Activated CD8-positive, alpha-beta T cell treated with anti-CD3 and anti-CD28 coated beads, Interleukin-2, amount 10 ng/mL, durations not matched to agents 7 days and 5 days (primary cell): ENCODE data around the gene DNAJB5. TPM values are rescaled to one million over a fixed set of nuclear protein-coding genes. Genes with fewer than 3 reads are reported as not detected.

Source experiments
- ATAC-seq: fragments of 150-1000 bp; cut with Tn5 transposase; one replicate; pipeline ENCODE4 v1.10.0; 2021; ENCODE audit warnings: moderate library complexity
- CTCF ChIA-PET: fragments of 350-600 bp; sonication (Branson Sonifier 250); formaldehyde crosslinking; loops from one replicate; lab custom pipeline; 2021; ENCODE audit warnings: antibody characterized with exemption; lab: Charles Lee
- POLR2A ChIA-PET: fragments of 350-600 bp; sonication (Branson Sonifier 250); formaldehyde crosslinking; loops from one replicate; lab custom pipeline; 2021; ENCODE audit warnings: antibody characterized with exemption; lab: Charles Lee
- DNase-seq: peaks from one replicate; pipeline ENCODE4 v3.0.0-alpha.2; 2020
- H3K27ac Mint-ChIP-seq: one replicate; pipeline ENCODE4 v1.8.0; 2021; ENCODE audit warnings: mild to moderate bottlenecking, mixed read lengths
- H3K27me3 Mint-ChIP-seq: one replicate; pipeline ENCODE4 v1.8.0; 2021; ENCODE audit warnings: low read depth, mixed read lengths
- H3K36me3 Mint-ChIP-seq: one replicate; pipeline ENCODE4 v1.8.0; 2021; ENCODE audit warnings: low read depth, mixed read lengths
- H3K4me1 Mint-ChIP-seq: one replicate; pipeline ENCODE4 v1.8.0; 2021; ENCODE audit warnings: low read depth, mixed read lengths
- H3K4me3 Mint-ChIP-seq: one replicate; pipeline ENCODE4 v1.8.0; 2021; ENCODE audit warnings: mild to moderate bottlenecking, mixed read lengths
- H3K9me3 Mint-ChIP-seq: one replicate; pipeline ENCODE4 v1.8.0; 2022; ENCODE audit warnings: mixed read lengths; ENCODE audit not compliant: insufficient read depth
- total RNA-seq, 2 experiments: library from RNA; stranded (reverse); gene quantifications; one replicate each; pipeline ENCODE4 v1.2.3, GENCODE V29; 2021

DNAJB5 gene
- total RNA-seq, 2 experiments from 2014 or later = 5.1 to 5.5 TPM

GRCh38 chr9:34962546-34962945 is 27.0 kb upstream of the DNAJB5 start:
- CTCF ChIA-PET = interaction anchor here (1.6 to 2.7 kb wide), 2 partner anchors 23 to 63 kb away, joined by 12 read pairs; no protein-coding TSS in a partner anchor
- no peak for ATAC-seq

GRCh38 chr9:34963552-34963951 is 26.0 kb upstream of the DNAJB5 start:
- ChIA-PET POLR2A (no interaction called here), CTCF (interaction anchor here (1.0 kb wide), 1 partner anchor 10 kb away, joined by 3 read pairs; no protein-coding TSS in a partner anchor)
- Mint-ChIP-seq H3K36me3 (no peaks in the 10 kb centered on the region), H3K4me1 (peaks cover 1% of the 10 kb centered on the region), H3K27ac (no peak overlapping the region), H3K27me3 (peaks cover 57% of the 10 kb centered on the region), H3K4me3 (no peak overlapping the region), H3K9me3 (no peaks in the 10 kb centered on the region)
- DNase-seq (no peak), ATAC-seq (no peak)

More at GRCh38 chr9:34962546-34962945, 27.0 kb upstream of the DNAJB5 start:
- DNase-seq = no peak
- Mint-ChIP-seq H3K4me1 (peaks cover 1% of the 10 kb centered on the region), H3K9me3 (no peaks in the 10 kb centered on the region), H3K4me3 (no peak overlapping the region), H3K27ac (no peak overlapping the region), H3K27me3 (peaks cover 54% of the 10 kb centered on the region), H3K36me3 (no peaks in the 10 kb centered on the region)
- POLR2A ChIA-PET = interaction anchor here (0.6 kb wide), 1 partner anchor 106 kb away, joined by 4 read pairs; no protein-coding TSS in a partner anchor

- POLR2A ChIA-PET = no interaction called here
- no peaks in the 10 kb centered on the region for H3K36me3 Mint-ChIP-seq
- H3K4me1 Mint-ChIP-seq = peaks cover 1% of the 10 kb centered on the region
- H3K9me3 Mint-ChIP-seq = no peaks in the 10 kb centered on the region
- peaks cover 52% of the 10 kb centered on the region for H3K27me3 Mint-ChIP-seq
- CTCF ChIA-PET = interaction anchor here (0.9 to 1.6 kb wide), 4 partner anchors 9 to 65 kb away, joined by 3 to 5 read pairs (median 3); no protein-coding TSS in a partner anchor
- DNase-seq (no peak), ATAC-seq (no peak)
- H3K4me3 Mint-ChIP-seq = no peak overlapping the region
- H3K27ac Mint-ChIP-seq = no peak overlapping the region
Observed at GRCh38 chr9:34964458-34964857, 25.1 kb upstream of the DNAJB5 start.

DNA sequence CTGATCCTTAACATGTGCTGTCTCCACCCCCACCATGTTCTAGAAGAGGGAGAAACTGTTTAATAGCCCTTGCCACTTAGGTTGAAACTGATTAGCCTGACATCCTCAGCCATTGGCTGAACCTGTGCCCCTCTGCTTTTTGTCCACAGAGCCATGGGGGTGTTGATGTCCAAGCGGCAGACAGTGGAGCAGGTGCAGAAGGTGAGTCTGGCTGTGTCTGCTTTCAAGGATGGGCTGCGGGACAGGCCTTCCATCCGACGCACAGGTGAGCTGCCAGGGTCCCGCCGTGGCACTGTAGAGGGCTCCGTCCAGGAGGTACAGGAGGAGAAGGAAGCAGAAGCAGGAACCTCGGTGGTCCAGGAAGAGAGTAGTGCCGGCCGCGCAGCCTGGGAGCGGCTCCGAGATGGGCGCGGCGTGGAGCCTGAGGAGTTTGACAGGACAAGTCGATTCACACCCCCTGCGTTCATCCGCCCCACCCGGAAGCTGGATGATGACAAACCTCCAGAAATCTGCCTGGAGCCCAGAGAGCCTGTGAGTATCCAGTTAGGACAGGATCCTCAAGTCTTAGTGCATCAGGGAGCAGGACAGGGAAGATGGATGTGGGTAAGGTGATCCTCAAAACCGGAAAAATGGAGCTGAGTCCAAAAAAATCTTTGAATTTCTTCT is 18.3 kb upstream of the DNAJB5 start:
- Mint-ChIP-seq H3K27ac (no peak overlapping the region), H3K4me1 (no peaks in the 10 kb centered on the region), H3K27me3 (peaks cover 15% of the 10 kb centered on the region), H3K4me3 (no peak overlapping the region), H3K9me3 (no peaks in the 10 kb centered on the region), H3K36me3 (no peaks in the 10 kb centered on the region)
- POLR2A ChIA-PET = no interaction called here
- no peak for DNase-seq
- no peak for ATAC-seq
- CTCF ChIA-PET = no interaction called here

GRCh38 chr9:34974664-34975063 is 14.9 kb upstream of the DNAJB5 start:
- ATAC-seq = no peak
- Mint-ChIP-seq H3K9me3 (no peaks in the 10 kb centered on the region), H3K27ac (no peak overlapping the region), H3K4me1 (no peaks in the 10 kb centered on the region), H3K4me3 (no peak overlapping the region), H3K27me3 (peaks cover 3% of the 10 kb centered on the region), H3K36me3 (no peaks in the 10 kb centered on the region)
- POLR2A ChIA-PET = no interaction called here
- CTCF ChIA-PET = no interaction called here
- no peak for DNase-seq

DNA sequence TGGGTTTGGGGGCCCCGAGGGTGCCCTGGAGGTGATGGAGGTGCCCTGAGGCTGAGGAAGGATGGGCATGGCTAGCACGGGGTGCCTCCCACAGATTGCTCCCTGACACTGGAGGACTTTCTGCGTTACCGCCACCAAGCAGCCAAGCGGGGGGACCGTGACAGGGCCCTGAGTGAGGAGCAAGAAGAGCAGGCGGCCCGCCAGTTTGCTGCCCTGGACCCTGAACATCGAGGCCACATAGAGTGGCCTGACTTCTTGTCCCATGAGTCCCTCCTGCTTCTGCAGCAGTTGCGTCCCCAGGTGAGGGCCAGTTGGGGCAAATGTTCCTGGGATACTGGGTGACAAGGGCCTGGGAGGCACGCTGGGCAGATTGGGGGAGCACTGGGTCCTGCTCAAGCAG is 13.1 kb upstream of the DNAJB5 start:
- POLR2A ChIA-PET = no interaction called here
- ATAC-seq (no peak), DNase-seq (no peak)
- peaks cover 6% of the 10 kb centered on the region for H3K4me1 Mint-ChIP-seq
- peaks cover 3% of the 10 kb centered on the region for H3K27me3 Mint-ChIP-seq
- no peaks in the 10 kb centered on the region for H3K36me3 Mint-ChIP-seq
- CTCF ChIA-PET = no interaction called here
- H3K27ac Mint-ChIP-seq = no peak overlapping the region
- no peak overlapping the region for H3K4me3 Mint-ChIP-seq
- no peaks in the 10 kb centered on the region for H3K9me3 Mint-ChIP-seq

DNA sequence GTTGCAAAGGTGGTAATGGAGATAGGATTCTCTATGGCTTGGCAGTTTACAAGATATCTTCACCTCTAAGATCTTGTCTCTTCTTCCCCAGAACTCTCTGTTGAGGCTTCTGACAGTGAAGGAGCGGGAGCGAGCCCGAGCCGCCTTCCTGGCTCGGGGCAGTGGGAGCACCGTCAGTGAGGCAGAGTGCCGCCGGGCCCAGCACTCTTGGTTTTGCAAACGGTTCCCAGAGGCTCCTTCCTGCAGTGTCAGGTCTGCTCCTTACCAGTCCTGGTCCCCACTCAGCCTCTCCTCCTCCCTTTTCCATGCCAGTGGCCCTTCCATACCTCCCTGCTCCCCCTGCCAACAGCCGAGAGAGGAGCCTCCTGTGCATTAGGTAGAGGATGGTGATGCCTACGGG is 12.6 kb upstream of the DNAJB5 start:
- Mint-ChIP-seq H3K4me3 (no peak overlapping the region), H3K27me3 (peaks cover 3% of the 10 kb centered on the region), H3K27ac (no peak overlapping the region), H3K9me3 (no peaks in the 10 kb centered on the region), H3K4me1 (peaks cover 6% of the 10 kb centered on the region), H3K36me3 (no peaks in the 10 kb centered on the region)
- no peak for ATAC-seq
- ChIA-PET CTCF (no interaction called here), POLR2A (interaction anchor here (0.6 kb wide), 1 partner anchor 92 kb away, joined by 3 read pairs; no protein-coding TSS in a partner anchor)
- no peak for DNase-seq

GRCh38 chr9:34980181-34980761 is 9.3 kb upstream of the DNAJB5 start:
- no peak overlapping the region for H3K4me3 Mint-ChIP-seq
- H3K27me3 Mint-ChIP-seq = no peaks in the 10 kb centered on the region
- ATAC-seq (no peak), DNase-seq (no peak)
- POLR2A ChIA-PET = no interaction called here
- no peaks in the 10 kb centered on the region for H3K9me3 Mint-ChIP-seq
- peaks cover 35% of the 10 kb centered on the region for H3K4me1 Mint-ChIP-seq
- CTCF ChIA-PET = interaction anchor here (1.1 kb wide), 1 partner anchor 81 kb away, joined by 3 read pairs; no protein-coding TSS in a partner anchor
- H3K27ac Mint-ChIP-seq = no peak overlapping the region
- no peaks in the 10 kb centered on the region for H3K36me3 Mint-ChIP-seq

GRCh38 chr9:34982361-34982760 is 7.2 kb upstream of the DNAJB5 start:
- Mint-ChIP-seq H3K4me1 (peaks cover 55% of the 10 kb centered on the region), H3K9me3 (no peaks in the 10 kb centered on the region), H3K36me3 (no peaks in the 10 kb centered on the region), H3K27me3 (no peaks in the 10 kb centered on the region), H3K27ac (peak overlapping the region; percentile 59), H3K4me3 (no peak overlapping the region)
- DNase-seq (no peak), ATAC-seq (no peak)
- POLR2A ChIA-PET = interaction anchor here (0.5 kb wide), 1 partner anchor 27 kb away, joined by 3 read pairs; no protein-coding TSS in a partner anchor
- CTCF ChIA-PET = interaction anchor here (0.8 to 6.5 kb wide), 7 partner anchors 12 to 222 kb away, joined by 3 to 116 read pairs (median 4); partner anchors contain the start of gene PIGO

DNA sequence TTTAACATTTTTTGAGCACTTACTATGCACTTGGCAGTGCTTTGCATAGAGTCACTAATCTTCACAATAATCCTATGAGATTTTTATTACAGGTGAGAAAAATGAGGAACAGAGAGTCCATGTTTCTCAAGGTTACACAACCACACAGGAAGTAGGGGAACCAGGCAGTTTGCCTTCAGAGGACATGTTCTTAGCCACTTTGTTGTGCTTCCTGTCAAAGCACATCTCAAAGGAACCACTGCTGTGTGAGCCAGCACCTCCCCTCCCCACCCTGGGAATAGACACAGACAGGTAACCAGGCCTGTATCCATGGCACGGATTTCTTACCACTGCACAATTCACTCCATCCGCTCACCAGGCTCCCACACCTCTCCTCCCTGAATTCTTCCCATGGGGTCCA is 6.3 kb upstream of the DNAJB5 start:
- CTCF ChIA-PET = interaction anchor here (0.5 to 6.5 kb wide), 5 partner anchors 21 to 223 kb away, joined by 3 to 116 read pairs (median 4); no protein-coding TSS in a partner anchor
- peak; percentile 14 for ATAC-seq
- Mint-ChIP-seq H3K9me3 (no peaks in the 10 kb centered on the region), H3K36me3 (no peaks in the 10 kb centered on the region), H3K27me3 (no peaks in the 10 kb centered on the region), H3K4me1 (peaks cover 62% of the 10 kb centered on the region), H3K27ac (peak overlapping the region; percentile 80), H3K4me3 (no peak overlapping the region)
- DNase-seq = peak; percentile 48
- POLR2A ChIA-PET = no interaction called here

DNA sequence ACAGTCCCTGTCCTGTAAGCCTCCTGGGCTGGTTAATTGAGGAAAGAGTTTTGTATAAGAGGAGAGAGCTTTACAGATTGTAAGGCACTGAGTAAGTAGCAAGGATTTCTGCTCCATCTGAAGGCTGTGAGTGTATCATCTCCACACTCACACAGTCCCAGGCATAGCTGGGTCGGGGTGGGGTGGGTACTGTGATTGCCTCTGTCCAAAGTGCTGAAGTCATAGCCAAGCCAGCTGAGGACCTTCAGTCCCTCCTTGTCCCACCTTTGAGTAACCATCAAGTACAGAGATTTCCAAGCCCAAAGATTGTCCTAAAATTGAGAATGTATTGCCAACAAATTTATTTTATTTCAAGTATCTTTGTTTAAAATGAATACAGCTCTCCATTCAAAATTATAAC is 5.5 kb upstream of the DNAJB5 start:
- Mint-ChIP-seq H3K9me3 (no peaks in the 10 kb centered on the region), H3K36me3 (no peaks in the 10 kb centered on the region), H3K4me3 (no peak overlapping the region), H3K27me3 (no peaks in the 10 kb centered on the region), H3K27ac (no peak overlapping the region), H3K4me1 (peaks cover 70% of the 10 kb centered on the region)
- POLR2A ChIA-PET = interaction anchor here (1.1 kb wide), 1 partner anchor 88 kb away, joined by 3 read pairs; the partner anchor contains the start of gene VCP
- CTCF ChIA-PET = interaction anchor here (0.8 to 6.5 kb wide), 18 partner anchors 11 to 364 kb away, joined by 3 to 116 read pairs (median 4); partner anchors contain the start of genes DCTN3, PIGO and STOML2
- no peak for ATAC-seq
- DNase-seq = peak; percentile 58
